SU-DHL-6 (cell line): ENCODE measurements around the gene TFG.

Experiments
- H2AFZ ChIP-seq: fragments of 200-600 bp; sonication (generic); 2 replicates; pipeline ENCODE4 v1.6.1; 2014; ENCODE audit warnings: low read depth, mild to moderate bottlenecking, moderate library complexity, mixed read lengths, antibody characterized with exemption, low read length; ENCODE audit not compliant: severe bottlenecking
- H3F3A ChIP-seq: fragments of 200-600 bp; shearing (Covaris generic); 2 replicates; pipeline ENCODE4 v1.6.0; 2016; ENCODE audit warnings: antibody characterized with exemption, mild to moderate bottlenecking; ENCODE audit not compliant: insufficient read depth
- H3K27ac ChIP-seq: fragments of 200-600 bp; sonication (generic); 2 replicates; pipeline ENCODE4 v1.5.1; 2016; ENCODE audit warnings: low read depth, mild to moderate bottlenecking, low read length, moderate library complexity, mixed read lengths
- H3K27me3 ChIP-seq: fragments of 200-600 bp; sonication (generic), shearing (Covaris generic); 2 replicates; pipeline ENCODE4 v1.6.0; 2014; ENCODE audit warnings: mild to moderate bottlenecking, low read length
- H3K36me3 ChIP-seq: fragments of 200-600 bp; sonication (generic); 2 replicates; pipeline ENCODE4 v1.6.1; 2014; ENCODE audit warnings: mild to moderate bottlenecking, low read length, mixed read lengths
- H3K4me2 ChIP-seq: fragments of 300-600, 200-600 bp; shearing (Covaris generic), sonication (generic); 2 replicates; pipeline ENCODE4 v1.6.0; 2014; ENCODE audit warnings: low read length, low read depth, mild to moderate bottlenecking; ENCODE audit not compliant: poor library complexity, severe bottlenecking
- H3K4me3 ChIP-seq: fragments of 200-600 bp; sonication (generic); 2 replicates; pipeline ENCODE4 v1.5.1; 2014; ENCODE audit warnings: antibody characterized with exemption, low read length, mild to moderate bottlenecking, mixed read lengths; ENCODE audit not compliant: insufficient read depth, poor library complexity, severe bottlenecking
- H3K79me2 ChIP-seq: fragments of 200-600 bp; sonication (generic); 2 replicates; pipeline ENCODE4 v1.6.1; 2014; ENCODE audit warnings: mild to moderate bottlenecking, low read length, moderate library complexity; ENCODE audit not compliant: insufficient read depth
- H3K9ac ChIP-seq: fragments of 200-600 bp; sonication (generic); 2 replicates; pipeline ENCODE4 v1.7.0; 2014; ENCODE audit warnings: mild to moderate bottlenecking, low read length
- H3K9me2 ChIP-seq: fragments of 200-600 bp; sonication (generic); replicated peaks from 2 replicates; pipeline ENCODE4 v1.6.1; 2014; ENCODE audit warnings: low read length; ENCODE audit not compliant: insufficient read depth
- H3K9me3 ChIP-seq: fragments of 200-600 bp; sonication (generic); 2 replicates; pipeline ENCODE4 v1.6.1; 2014; ENCODE audit warnings: low read length, mixed read lengths; ENCODE audit not compliant: insufficient read depth
- H4K20me1 ChIP-seq: fragments of 200-600 bp; sonication (generic); 2 replicates; pipeline ENCODE4 v1.6.1; 2014; ENCODE audit warnings: low read depth, mild to moderate bottlenecking, antibody characterized with exemption, low read length, moderate library complexity, mixed read lengths
- CTCF ChIP-seq: fragments of 200-600 bp; sonication (generic); IDR thresholded peaks from one replicate; pipeline ENCODE4 v1.5.1; 2017; ENCODE audit warnings: antibody characterized with exemption, mild to moderate bottlenecking, low read length, moderate library complexity; ENCODE audit not compliant: insufficient read depth, poor library complexity, severe bottlenecking
- EZH2phosphoT487 ChIP-seq: fragments of 200-600 bp; sonication (generic), shearing (Covaris generic); conservative IDR thresholded peaks from 2 replicates; pipeline ENCODE4 v1.6.1; 2018; ENCODE audit warnings: mild to moderate bottlenecking, antibody characterized with exemption, low read length, moderate library complexity, mixed read lengths

The TFG gene

DNA sequence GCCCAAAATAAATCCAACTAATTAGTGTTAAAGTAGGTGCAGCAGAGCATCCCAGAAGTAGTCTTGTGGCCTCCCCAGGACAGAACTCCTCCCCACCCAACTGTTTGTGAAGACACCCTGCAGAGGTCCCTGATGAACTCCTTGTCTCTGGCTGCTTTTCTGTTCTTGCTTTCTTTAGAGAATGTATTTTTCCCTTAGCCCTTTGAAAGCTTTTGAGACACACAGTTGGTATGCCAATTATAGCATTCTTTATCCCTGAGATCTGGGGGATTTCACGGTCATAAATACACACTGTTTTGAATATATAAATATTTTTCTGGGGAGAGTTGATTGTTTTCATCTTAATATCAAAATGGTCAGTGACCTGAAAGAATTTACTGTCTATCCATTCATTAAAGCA is 9.8 kb downstream of the TFG start:
- H3K27ac ChIP-seq, result no peak overlapping the region
- no peaks in the 10 kb centered on the region for H3K9me2 ChIP-seq
- H3K79me2 ChIP-seq, result peaks cover 70% of the 10 kb centered on the region
- peaks cover 3% of the 10 kb centered on the region; the same call in 1 of the 2 replicates for H3F3A ChIP-seq
- no peak overlapping the region for H3K4me3 ChIP-seq
- no peak overlapping the region for H2AFZ ChIP-seq
- H3K9me3 ChIP-seq, result no peaks in the 10 kb centered on the region
- TF ChIP-seq CTCF, result no peak
- TF ChIP-seq EZH2phosphoT487, result no peak
- H3K36me3 ChIP-seq, result peaks cover 61% of the 10 kb centered on the region
- H3K9ac ChIP-seq, result no peak overlapping the region
- peaks cover 20% of the 10 kb centered on the region; the same call in 1 of the 2 replicates for H4K20me1 ChIP-seq
- no peak overlapping the region for H3K4me2 ChIP-seq
- no peaks in the 10 kb centered on the region for H3K27me3 ChIP-seq

- H3K9me2 ChIP-seq, result no peaks in the 10 kb centered on the region
- H4K20me1 ChIP-seq, result peaks cover 16% of the 10 kb centered on the region; the same call in 1 of the 2 replicates
- no peak overlapping the region for H3K4me3 ChIP-seq
- peaks cover 50% of the 10 kb centered on the region for H3K36me3 ChIP-seq
- H3K9ac ChIP-seq, result no peak overlapping the region
- H3K4me2 ChIP-seq, result no peak overlapping the region
- H2AFZ ChIP-seq, result no peak overlapping the region
- H3K9me3 ChIP-seq, result no peaks in the 10 kb centered on the region
- H3K79me2 ChIP-seq, result peaks cover 58% of the 10 kb centered on the region
- TF ChIP-seq EZH2phosphoT487 (no peak), CTCF (no peak)
- H3K27me3 ChIP-seq, result no peaks in the 10 kb centered on the region
- no peak overlapping the region for H3K27ac ChIP-seq
- peaks cover 3% of the 10 kb centered on the region; the same call in 1 of the 2 replicates for H3F3A ChIP-seq
Measured at GRCh38 chr3:100720426-100720825, 11.1 kb downstream of the TFG start.

DNA sequence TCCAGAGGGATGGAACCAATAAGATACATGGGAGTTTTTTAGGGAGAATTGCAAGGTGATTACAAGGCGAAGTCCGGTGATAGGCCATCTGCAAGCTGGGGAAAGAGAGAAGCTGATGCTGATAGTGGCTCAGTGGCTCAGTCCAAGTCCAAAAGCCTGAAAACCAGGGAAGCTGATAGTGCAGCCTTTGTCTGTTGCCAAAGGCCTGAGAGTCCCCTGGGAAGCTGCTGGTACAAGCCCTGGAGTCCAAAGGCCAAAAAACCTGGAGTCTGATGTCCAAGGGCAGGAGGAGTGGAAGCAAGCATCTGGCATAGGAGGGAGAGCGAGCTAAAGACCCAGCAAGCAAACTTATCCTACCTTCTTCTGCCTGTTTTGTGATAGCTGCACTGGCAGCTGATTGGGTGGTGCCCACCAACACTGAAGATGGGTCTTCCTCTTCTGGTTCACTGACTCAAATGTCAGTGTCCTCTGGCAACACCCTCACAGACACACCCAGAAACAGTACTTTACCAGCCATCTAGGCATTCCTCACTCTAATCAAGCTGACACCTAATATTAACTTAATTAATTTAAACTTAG is 16.7 kb downstream of the TFG start:
- Histone ChIP-seq H3K79me2 (peaks cover 6% of the 10 kb centered on the region; the same call in 1 of the 2 replicates), H3K36me3 (peaks cover 40% of the 10 kb centered on the region), H3F3A (peaks cover 11% of the 10 kb centered on the region; the same call in 1 of the 2 replicates), H2AFZ (no peak overlapping the region), H4K20me1 (no peaks in the 10 kb centered on the region), H3K4me3 (no peak overlapping the region), H3K27me3 (no peaks in the 10 kb centered on the region), H3K9me2 (no peaks in the 10 kb centered on the region), H3K9ac (no peak overlapping the region), H3K4me2 (no peak overlapping the region), H3K27ac (no peak overlapping the region), H3K9me3 (no peaks in the 10 kb centered on the region)
- TF ChIP-seq CTCF, result no peak
- TF ChIP-seq EZH2phosphoT487, result no peak
